ENCODE results near the gene CITED1. TPM values are rescaled to one million over a fixed set of nuclear protein-coding genes. Genes with fewer than 3 reads are reported as not detected.

Gene CITED1
- total and polyA plus RNA-seq, 2 donors (not counting 3 experiments of a cell fraction or from before 2014, with no cell fraction given), result not detected

GRCh38 chrX:72352786-72353185, 47.1 kb upstream of the CITED1 start:
- Histone ChIP-seq H3K9me1 (replicated peaks; ENCODE audit: control insufficient read depth, extremely low read depth, insufficient read depth, low read length) (no peaks in the 10 kb centered on the region), H3K4me1 (ENCODE audit: control insufficient read depth, extremely low read depth, insufficient read depth, low read length) (no peaks in the 10 kb centered on the region), H3K27ac (ENCODE audit: insufficient read depth, low read depth, low read length) (no peak overlapping the region), H2AFZ (ENCODE audit: low read depth, low read length) (no peak overlapping the region), H3K79me2 (ENCODE audit: control insufficient read depth, insufficient read depth, low read length) (no peaks in the 10 kb centered on the region), H3K9ac (replicated peaks; ENCODE audit: extremely low read depth, insufficient read depth, low read length) (no peak overlapping the region), H4K20me1 (replicated peaks; ENCODE audit: control insufficient read depth, extremely low read depth, insufficient read depth, low read length) (no peaks in the 10 kb centered on the region), H3K4me3 (replicated peaks in 1 of 3; ENCODE audit: insufficient read depth in 1 of 3, low read depth in 1 of 3, low read length in 3 of 3) (no peak overlapping the region), H3K9me3 (replicated peaks; ENCODE audit: control insufficient read depth, insufficient read depth, low read length) (no peaks in the 10 kb centered on the region), H3K4me2 (ENCODE audit: insufficient read depth, low read length) (no peak overlapping the region), H3K27me3 (ENCODE audit: control insufficient read depth in 2 of 2, insufficient read depth in 2 of 2, low read length in 2 of 2) (no peaks in the 10 kb centered on the region), H3K36me3 (ENCODE audit: control insufficient read depth in 2 of 2, extremely low read depth in 1 of 2, insufficient read depth in 2 of 2, low read length in 2 of 2) (peaks cover 0 to 5% of the 10 kb centered on the region in 2 experiments)
- no peak for FAIRE-seq
- intact Hi-C loops (cut with micrococcal nuclease) (no loop called here), dilution Hi-C loops (cut with MboI; ENCODE audit: extremely low pct_ligation_motif_present, low sequenced_read_pairs) (no loop called here)
- no peak for DNase-seq (ENCODE audit: low read depth, low spot score)
- no peak for TF ChIP-seq JUN (IDR thresholded peaks at IDR 0.05; ENCODE audit: borderline replicate concordance, insufficient read depth, insufficient read length, low read depth)
- TF ChIP-seq GATA2 (IDR thresholded peaks at IDR 0.05; ENCODE audit: insufficient read depth, insufficient read length, low read depth, low read length), result no peak
- no peak for TF ChIP-seq POLR2AphosphoS5 (IDR thresholded peaks at IDR 0.05; ENCODE audit: insufficient read depth, low read depth, low read length)
- no peak for TF ChIP-seq EZH2 (IDR thresholded peaks at IDR 0.05; ENCODE audit: borderline replicate concordance, low read depth, low read length, severe bottlenecking)
- no peak for TF ChIP-seq CTCF (IDR thresholded peaks at IDR 0.05; ENCODE audit: extremely low read depth in 1 of 2, insufficient read depth in 1 of 2, low read depth in 1 of 2, low read length in 2 of 2)
- no peak for TF ChIP-seq MYC (IDR thresholded peaks at IDR 0.05; ENCODE audit: low read depth, low read length)
- no peak for TF ChIP-seq MAX (IDR thresholded peaks at IDR 0.05; ENCODE audit: insufficient read depth, insufficient read length)
- no peak for TF ChIP-seq FOS (IDR thresholded peaks at IDR 0.05; ENCODE audit: borderline replicate concordance, insufficient read depth, low read length)
- TF ChIP-seq POLR2A (IDR thresholded peaks at IDR 0.05; ENCODE audit: low read depth, low read length), result no peak
- ChIA-PET CTCF (no interaction called here), POLR2A (no interaction called here)
- BruUV-seq (replicated peaks), result no TSS peak
